Measurements from ENCODE around the gene IFT122.

The IFT122 gene

DNA sequence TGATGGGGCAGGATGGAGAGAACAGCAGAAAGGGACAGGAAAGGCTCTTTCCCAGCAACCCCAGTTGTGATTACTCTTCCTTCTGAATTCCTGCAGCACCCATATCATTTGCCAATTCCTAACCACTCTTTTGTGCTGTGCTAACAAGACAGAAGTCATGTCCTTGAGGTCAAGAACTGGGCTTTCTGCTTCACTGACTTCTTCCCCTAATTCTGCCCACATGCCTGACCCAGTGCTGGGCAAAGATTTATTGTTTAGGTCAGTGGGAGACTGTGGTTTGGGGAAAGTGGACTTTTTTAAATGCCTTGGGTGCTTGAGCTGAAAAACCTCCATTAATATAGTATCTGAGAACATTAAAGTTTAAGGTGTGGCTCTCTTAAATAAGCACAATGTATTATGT lies 7.4 kb upstream of the IFT122 start:
- H3K27ac ChIP-seq: no peak overlapping the region
- TF ChIP-seq, protein P1, sequence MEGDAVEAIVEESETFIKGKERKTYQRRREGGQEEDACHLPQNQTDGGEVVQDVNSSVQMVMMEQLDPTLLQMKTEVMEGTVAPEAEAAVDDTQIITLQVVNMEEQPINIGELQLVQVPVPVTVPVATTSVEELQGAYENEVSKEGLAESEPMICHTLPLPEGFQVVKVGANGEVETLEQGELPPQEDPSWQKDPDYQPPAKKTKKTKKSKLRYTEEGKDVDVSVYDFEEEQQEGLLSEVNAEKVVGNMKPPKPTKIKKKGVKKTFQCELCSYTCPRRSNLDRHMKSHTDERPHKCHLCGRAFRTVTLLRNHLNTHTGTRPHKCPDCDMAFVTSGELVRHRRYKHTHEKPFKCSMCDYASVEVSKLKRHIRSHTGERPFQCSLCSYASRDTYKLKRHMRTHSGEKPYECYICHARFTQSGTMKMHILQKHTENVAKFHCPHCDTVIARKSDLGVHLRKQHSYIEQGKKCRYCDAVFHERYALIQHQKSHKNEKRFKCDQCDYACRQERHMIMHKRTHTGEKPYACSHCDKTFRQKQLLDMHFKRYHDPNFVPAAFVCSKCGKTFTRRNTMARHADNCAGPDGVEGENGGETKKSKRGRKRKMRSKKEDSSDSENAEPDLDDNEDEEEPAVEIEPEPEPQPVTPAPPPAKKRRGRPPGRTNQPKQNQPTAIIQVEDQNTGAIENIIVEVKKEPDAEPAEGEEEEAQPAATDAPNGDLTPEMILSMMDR (conservative IDR thresholded peaks at IDR 0.05): no peak

GRCh38 chr3:129433565-129433964 lies 6.5 kb upstream of the IFT122 start:
- H3K27ac ChIP-seq: no peak overlapping the region
- TF ChIP-seq, protein P1 (conservative IDR thresholded peaks at IDR 0.05): no peak

DNA sequence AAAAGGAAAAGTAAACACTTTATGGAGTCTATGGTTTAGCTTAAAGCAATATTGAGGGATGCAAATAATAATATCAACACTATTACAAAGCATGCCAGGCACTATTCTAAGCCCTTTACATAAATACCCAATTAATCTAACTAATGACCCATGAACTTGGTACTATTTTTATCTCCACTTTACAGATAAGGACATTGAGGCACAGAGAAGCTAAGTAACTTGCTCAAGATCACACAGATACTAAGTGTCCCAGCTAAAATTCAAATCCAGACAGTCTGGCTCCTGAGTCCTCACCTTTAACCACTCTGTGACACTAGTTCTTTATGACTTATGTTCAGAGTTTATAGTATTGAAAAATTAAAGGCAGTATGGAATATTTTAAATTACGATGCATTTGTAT lies 5.9 kb upstream of the IFT122 start:
- TF ChIP-seq, protein P1 (conservative IDR thresholded peaks at IDR 0.05): no peak
- H3K27ac ChIP-seq: no peak overlapping the region

DNA sequence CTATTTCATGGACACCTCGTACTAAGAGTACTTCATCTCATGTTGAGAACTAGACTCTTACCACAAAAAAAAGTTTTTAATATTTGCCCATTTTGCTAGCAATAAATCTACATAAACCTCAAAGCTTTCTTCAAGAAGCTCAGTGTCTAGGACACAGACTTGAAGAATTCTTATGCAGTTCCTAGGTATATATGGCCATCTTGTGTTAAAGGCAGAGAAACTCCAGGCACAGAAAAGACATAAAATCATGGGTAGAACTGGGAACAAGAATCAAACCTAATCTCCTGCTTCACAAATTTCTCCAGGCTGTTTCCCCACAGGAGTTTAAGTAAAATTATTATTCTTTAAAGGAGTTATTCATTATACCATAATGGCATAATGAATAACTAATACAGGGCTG lies 4.7 kb upstream of the IFT122 start:
- TF ChIP-seq, protein P1 (conservative IDR thresholded peaks at IDR 0.05): no peak
- no peak overlapping the region for H3K27ac ChIP-seq

DNA sequence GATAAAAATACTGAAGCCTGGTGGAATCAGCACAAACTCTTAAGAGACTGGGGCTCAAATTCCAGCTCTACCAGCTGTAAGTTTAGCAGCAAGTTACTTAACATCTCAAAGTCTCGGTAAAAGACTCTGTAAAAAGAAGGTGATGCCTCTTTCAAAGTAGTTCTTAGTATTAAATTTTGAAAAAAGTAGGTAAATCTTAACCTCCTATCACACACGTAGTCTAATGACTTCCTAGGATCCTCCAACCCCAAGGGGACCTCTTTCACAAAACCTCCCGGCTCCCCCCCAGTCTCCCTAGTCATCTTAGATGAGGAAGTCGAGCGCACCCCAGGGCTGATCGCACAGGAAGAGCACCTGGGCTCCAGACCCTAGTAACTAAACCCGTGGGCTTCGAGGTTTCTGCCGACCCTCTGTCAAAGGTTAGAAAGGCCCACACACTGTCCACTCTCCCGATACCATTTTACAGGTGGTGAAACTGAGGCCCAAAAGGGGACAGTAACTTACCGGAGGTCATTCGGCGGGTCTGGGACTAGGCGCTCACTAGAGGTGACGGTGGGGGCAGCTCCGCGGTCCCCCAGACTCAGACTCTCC lies 703 bp upstream of the IFT122 start:
- TF ChIP-seq, protein P1 (conservative IDR thresholded peaks at IDR 0.05): no peak
- peak overlapping the region; percentile 87 for H3K27ac ChIP-seq

- peak overlapping the region; percentile 87 for H3K27ac ChIP-seq
- TF ChIP-seq, protein P1 (conservative IDR thresholded peaks at IDR 0.05): no peak
Measured at GRCh38 chr3:129440618-129441190, 680 bp downstream of the IFT122 start.

GRCh38 chr3:129441215-129441614 lies 1.2 kb downstream of the IFT122 start:
- TF ChIP-seq, protein P1 (conservative IDR thresholded peaks at IDR 0.05): no peak
- H3K27ac ChIP-seq: peak overlapping the region; percentile 87

Data from VCaP (cell line).